ENCODE data around the gene PTCRA.
"Not testable (repeated sequence)": the region's sequence is repeated elsewhere in the genome, so short reads cannot be mapped to it uniquely, and the experiment has no call there.

The PTCRA gene

GRCh38 chr6:42935322-42935721 lies 19.5 kb downstream of the PTCRA start:
- Histone ChIP-seq H3K9ac (ENCODE audit: low read depth, low read length) (no peak overlapping the region), H3K4me2 (ENCODE audit: low read length) (no peak overlapping the region), H3K4me1 (ENCODE audit: control insufficient read depth, insufficient read depth, low read length) (peaks cover 6% of the 10 kb centered on the region), H3K36me3 (ENCODE audit: insufficient read depth, low read length) (peaks cover 35% of the 10 kb centered on the region), H3K9me3 (replicated peaks; ENCODE audit: low read length) (no peaks in the 10 kb centered on the region), H3K27me3 (ENCODE audit: control insufficient read depth, insufficient read depth, low read length) (no peaks in the 10 kb centered on the region), H3K4me3 (ENCODE audit: low read length) (no peak overlapping the region)

GRCh38 chr6:42936398-42936797 lies 20.5 kb downstream of the PTCRA start:
- H3K27me3 ChIP-seq (ENCODE audit: control insufficient read depth, insufficient read depth, low read length): no peaks in the 10 kb centered on the region
- peaks cover 41% of the 10 kb centered on the region for H3K36me3 ChIP-seq (ENCODE audit: insufficient read depth, low read length)

GRCh38 chr6:42937548-42938427 lies 21.9 kb downstream of the PTCRA start:
- Histone ChIP-seq H3K4me3 (ENCODE audit: low read length) (no peak overlapping the region), H3K4me1 (ENCODE audit: control insufficient read depth, insufficient read depth, low read length) (no peaks in the 10 kb centered on the region), H3K9me3 (replicated peaks; ENCODE audit: low read length) (no peaks in the 10 kb centered on the region), H3K4me2 (ENCODE audit: low read length) (no peak overlapping the region), H3K27me3 (ENCODE audit: control insufficient read depth, insufficient read depth, low read length) (no peaks in the 10 kb centered on the region), H3K9ac (ENCODE audit: low read depth, low read length) (no peak overlapping the region), H3K36me3 (ENCODE audit: insufficient read depth, low read length) (peaks cover 41% of the 10 kb centered on the region)

More at GRCh38 chr6:42936398-42936797, 20.5 kb downstream of the PTCRA start:
- Histone ChIP-seq H3K9ac (ENCODE audit: low read depth, low read length) (no peak overlapping the region), H3K4me3 (ENCODE audit: low read length) (no peak overlapping the region), H3K4me2 (ENCODE audit: low read length) (no peak overlapping the region), H3K4me1 (ENCODE audit: control insufficient read depth, insufficient read depth, low read length) (no peaks in the 10 kb centered on the region), H3K9me3 (replicated peaks; ENCODE audit: low read length) (no peaks in the 10 kb centered on the region)

GRCh38 chr6:42938428-42938796 lies 22.6 kb downstream of the PTCRA start:
- Histone ChIP-seq H3K4me1 (ENCODE audit: control insufficient read depth, insufficient read depth, low read length) (no peaks in the 10 kb centered on the region), H3K9ac (ENCODE audit: low read depth, low read length) (no peak overlapping the region), H3K27me3 (ENCODE audit: control insufficient read depth, insufficient read depth, low read length) (no peaks in the 10 kb centered on the region), H3K4me2 (ENCODE audit: low read length) (no peak overlapping the region), H3K36me3 (ENCODE audit: insufficient read depth, low read length) (peaks cover 41% of the 10 kb centered on the region), H3K9me3 (replicated peaks; ENCODE audit: low read length) (no peaks in the 10 kb centered on the region), H3K4me3 (ENCODE audit: low read length) (no peak overlapping the region)

- Histone ChIP-seq H3K36me3 (ENCODE audit: insufficient read depth, low read length) (peaks cover 38% of the 10 kb centered on the region), H3K4me3 (ENCODE audit: low read length) (no peak overlapping the region), H3K4me1 (ENCODE audit: control insufficient read depth, insufficient read depth, low read length) (no peaks in the 10 kb centered on the region), H3K27me3 (ENCODE audit: control insufficient read depth, insufficient read depth, low read length) (no peaks in the 10 kb centered on the region), H3K4me2 (ENCODE audit: low read length) (no peak overlapping the region), H3K9ac (ENCODE audit: low read depth, low read length) (no peak overlapping the region), H3K9me3 (replicated peaks; ENCODE audit: low read length) (no peaks in the 10 kb centered on the region)
Observed at GRCh38 chr6:42938987-42939809, 23.3 kb downstream of the PTCRA start.

GRCh38 chr6:42939810-42940167 lies 23.9 kb downstream of the PTCRA start:
- Histone ChIP-seq H3K9me3 (replicated peaks; ENCODE audit: low read length) (no peaks in the 10 kb centered on the region), H3K27me3 (ENCODE audit: control insufficient read depth, insufficient read depth, low read length) (no peaks in the 10 kb centered on the region), H3K36me3 (ENCODE audit: insufficient read depth, low read length) (peaks cover 34% of the 10 kb centered on the region), H3K4me3 (ENCODE audit: low read length) (no peak overlapping the region), H3K4me1 (ENCODE audit: control insufficient read depth, insufficient read depth, low read length) (no peaks in the 10 kb centered on the region), H3K4me2 (ENCODE audit: low read length) (no peak overlapping the region), H3K9ac (ENCODE audit: low read depth, low read length) (no peak overlapping the region)

GRCh38 chr6:42940493-42941045 lies 24.7 kb downstream of the PTCRA start:
- H3K4me1 ChIP-seq (ENCODE audit: control insufficient read depth, insufficient read depth, low read length): no peaks in the 10 kb centered on the region
- H3K4me2 ChIP-seq (ENCODE audit: low read length): no peak overlapping the region
- H3K9me3 ChIP-seq (replicated peaks; ENCODE audit: low read length): no peaks in the 10 kb centered on the region
- H3K27me3 ChIP-seq (ENCODE audit: control insufficient read depth, insufficient read depth, low read length): no peaks in the 10 kb centered on the region
- peaks cover 29% of the 10 kb centered on the region for H3K36me3 ChIP-seq (ENCODE audit: insufficient read depth, low read length)
- H3K4me3 ChIP-seq (ENCODE audit: low read length): no peak overlapping the region
- no peak overlapping the region for H3K9ac ChIP-seq (ENCODE audit: low read depth, low read length)

- not testable (repeated sequence) for H3K4me1 ChIP-seq (ENCODE audit: control insufficient read depth, insufficient read depth, low read length); H3K4me2 ChIP-seq (ENCODE audit: low read length)
- H3K36me3 ChIP-seq (ENCODE audit: insufficient read depth, low read length): peaks cover 24% of the 10 kb centered on the region
Observed at GRCh38 chr6:42941356-42941755, 25.5 kb downstream of the PTCRA start.

GRCh38 chr6:42942444-42942843 lies 26.6 kb downstream of the PTCRA start:
- Histone ChIP-seq H3K27me3 (ENCODE audit: control insufficient read depth, insufficient read depth, low read length) (no peaks in the 10 kb centered on the region), H3K4me3 (ENCODE audit: low read length) (no peak overlapping the region), H3K4me1 (ENCODE audit: control insufficient read depth, insufficient read depth, low read length) (no peaks in the 10 kb centered on the region), H3K9ac (ENCODE audit: low read depth, low read length) (no peak overlapping the region), H3K9me3 (replicated peaks; ENCODE audit: low read length) (no peaks in the 10 kb centered on the region), H3K36me3 (ENCODE audit: insufficient read depth, low read length) (peaks cover 19% of the 10 kb centered on the region), H3K4me2 (ENCODE audit: low read length) (no peak overlapping the region)

More at GRCh38 chr6:42941356-42941755, 25.5 kb downstream of the PTCRA start:
- not testable (repeated sequence) for H3K9me3 ChIP-seq (replicated peaks; ENCODE audit: low read length); H3K4me3 ChIP-seq (ENCODE audit: low read length); H3K27me3 ChIP-seq (ENCODE audit: control insufficient read depth, insufficient read depth, low read length); H3K9ac ChIP-seq (ENCODE audit: low read depth, low read length)

GRCh38 chr6:42947950-42948349 lies 32.1 kb downstream of the PTCRA start:
- no peak overlapping the region for H3K4me3 ChIP-seq (ENCODE audit: low read length)
- no peak overlapping the region for H3K9ac ChIP-seq (ENCODE audit: low read depth, low read length)
- H3K36me3 ChIP-seq (ENCODE audit: insufficient read depth, low read length): no peaks in the 10 kb centered on the region

GRCh38 chr6:42952389-42952788 lies 36.5 kb downstream of the PTCRA start:
- H3K4me3 ChIP-seq (ENCODE audit: low read length): no peak overlapping the region
- no peaks in the 10 kb centered on the region for H3K27me3 ChIP-seq (ENCODE audit: control insufficient read depth, insufficient read depth, low read length)
- H3K9me3 ChIP-seq (replicated peaks; ENCODE audit: low read length): no peaks in the 10 kb centered on the region
- no peak overlapping the region for H3K4me2 ChIP-seq (ENCODE audit: low read length)
- no peak overlapping the region for H3K9ac ChIP-seq (ENCODE audit: low read depth, low read length)
- no peaks in the 10 kb centered on the region for H3K36me3 ChIP-seq (ENCODE audit: insufficient read depth, low read length)
- H3K4me1 ChIP-seq (ENCODE audit: control insufficient read depth, insufficient read depth, low read length): no peaks in the 10 kb centered on the region

More at GRCh38 chr6:42947950-42948349, 32.1 kb downstream of the PTCRA start:
- H3K27me3 ChIP-seq (ENCODE audit: control insufficient read depth, insufficient read depth, low read length): no peaks in the 10 kb centered on the region
- H3K9me3 ChIP-seq (replicated peaks; ENCODE audit: low read length): no peaks in the 10 kb centered on the region
- no peaks in the 10 kb centered on the region for H3K4me1 ChIP-seq (ENCODE audit: control insufficient read depth, insufficient read depth, low read length)
- H3K4me2 ChIP-seq (ENCODE audit: low read length): no peak overlapping the region
